GM12878 (cell line): ENCODE results near the gene TRDN. TPM values are rescaled to one million over a fixed set of nuclear protein-coding genes. Genes with fewer than 3 reads are reported as not detected.

Experiments used
- ATAC-seq: fragments of 200-7000 bp; cut with Tn5 transposase; 3 replicates; pipeline ENCODE4 v1.9.1; 2020; ENCODE audit warnings: mild to moderate bottlenecking, moderate library complexity
- BruUV-seq: library from RNA; stranded (reverse); fragments of 400-500 nt; replicated peaks from 2 replicates; lab custom pipeline; 2021; lab: Mats Ljungman, UMichigan
- CTCF ChIA-PET: fragments of 300-600 bp; sonication (Branson Sonifier 250); formaldehyde crosslinking; extraction: SDS; loops from one replicate; lab custom pipeline; 2021; ENCODE audit warnings: inconsistent platforms; lab: Yijun Ruan, JAX
- POLR2A ChIA-PET: fragments of 350-600 bp; formaldehyde crosslinking; extraction: SDS; loops from one replicate; lab custom pipeline; 2021; ENCODE audit warnings: inconsistent platforms; lab: Charles Lee
- RAD21 ChIA-PET: fragments of 300-600 bp; sonication (Branson Sonifier 250); formaldehyde crosslinking; loops from one replicate; lab custom pipeline; 2023; ENCODE audit warnings: antibody characterized with exemption; ENCODE audit not compliant: unreplicated experiment; lab: Charles Lee
- SMC1A ChIA-PET: fragments of 300-600 bp; sonication (Branson Sonifier 250); formaldehyde crosslinking; loops from one replicate; lab custom pipeline; 2023; ENCODE audit not compliant: unreplicated experiment, uncharacterized antibody; lab: Charles Lee
- DNase-seq: peaks from one replicate; pipeline ENCODE4 v3.0.0-alpha.2; 2011; ENCODE audit warnings: low read depth, low spot score
- FAIRE-seq: peaks from 3 replicates; lab custom pipeline; 2011; peaks lifted over from hg19 to GRCh38; lab: Jason Lieb, UNC
- H2AFZ ChIP-seq: 2 replicates; pipeline ENCODE4 v1.6.0; 2011; ENCODE audit warnings: low read depth, low read length, control low read depth; ENCODE audit not compliant: control insufficient read depth
- H3K27ac ChIP-seq: 2 replicates; pipeline ENCODE4 v1.5.1; 2011; ENCODE audit warnings: control low read depth; ENCODE audit not compliant: control insufficient read depth, insufficient read depth
- H3K27me3 ChIP-seq, 2 experiments: replicated peaks in 1 of 2; 2 replicates each; pipeline versions ENCODE4 v1.6.0 to v1.6.1; 2011; ENCODE audit warnings: low read length in 1 of 2; ENCODE audit not compliant: control insufficient read depth in 2 of 2, insufficient read depth in 2 of 2
- H3K36me3 ChIP-seq, 2 experiments: 2 replicates each; pipeline ENCODE4 v1.5.1; 2011; ENCODE audit warnings: low read length in 1 of 2; ENCODE audit not compliant: control insufficient read depth in 2 of 2, insufficient read depth in 2 of 2
- H3K4me1 ChIP-seq: 2 replicates; pipeline ENCODE4 v1.6.1; 2011; ENCODE audit warnings: mild to moderate bottlenecking, low read length, moderate library complexity, mixed read lengths; ENCODE audit not compliant: control insufficient read depth, insufficient read depth
- H3K4me2 ChIP-seq: 2 replicates; pipeline ENCODE4 v1.6.0; 2011; ENCODE audit warnings: control low read depth; ENCODE audit not compliant: control insufficient read depth, insufficient read depth
- H3K4me3 ChIP-seq: fragments of 200-600 bp; sonication (generic); 2 replicates; pipeline ENCODE4 v1.5.1; 2016
- H3K79me2 ChIP-seq: 2 replicates; pipeline ENCODE4 v1.6.0; 2011; ENCODE audit warnings: low read length; ENCODE audit not compliant: control insufficient read depth, insufficient read depth
- H3K9ac ChIP-seq: 2 replicates; pipeline ENCODE4 v1.8.0; 2011; ENCODE audit warnings: low read length, control low read depth, mixed read lengths; ENCODE audit not compliant: control insufficient read depth, insufficient read depth
- H3K9me3 ChIP-seq: replicated peaks from 3 replicates; pipeline ENCODE4 v1.5.1; 2011; ENCODE audit warnings: mild to moderate bottlenecking, low read length; ENCODE audit not compliant: control insufficient read depth, insufficient read depth
- H4K20me1 ChIP-seq: 2 replicates; pipeline ENCODE4 v1.6.0; 2011; ENCODE audit not compliant: control insufficient read depth, insufficient read depth
- ASH2L ChIP-seq: fragments of 300-600, 200-600 bp; sonication (generic); IDR thresholded peaks from 2 replicates; pipeline ENCODE4 v1.6.1; 2017; ENCODE audit warnings: low read depth, mild to moderate bottlenecking, borderline replicate concordance
- CHD1 ChIP-seq: IDR thresholded peaks from 2 replicates; pipeline ENCODE4 v1.6.1; 2012; ENCODE audit warnings: low read depth, low read length, improper control_type of control experiment
- CHD2 ChIP-seq: IDR thresholded peaks from 2 replicates; pipeline ENCODE4 v1.6.1; 2011; ENCODE audit warnings: low read depth, low read length, improper control_type of control experiment, borderline replicate concordance
- HDAC2 ChIP-seq: fragments of 200-600 bp; sonication (generic); IDR thresholded peaks from 2 replicates; pipeline ENCODE4 v1.6.1; 2017
- TAF1 ChIP-seq: IDR thresholded peaks from 2 replicates; pipeline ENCODE4 v1.6.1; 2011; ENCODE audit warnings: mild to moderate bottlenecking, low read depth, low read length, borderline replicate concordance
- WGBS: methylation state at CpG from one replicate; pipeline ENCODE4 v1.1.6; 2016; ENCODE audit warnings: low lambda C conversion rate; ENCODE audit not compliant: insufficient replicate concordance, insufficient coverage; ENCODE audit errors: missing lambda C conversion rate; 5-methylcytosine and 5-hydroxymethylcytosine counted together
- in situ Hi-C: fragments of 300-500 bp; cut with MboI; formaldehyde crosslinking; loops from 9 replicates; pipeline ENCODE4 v1.14.3; 2018; ENCODE audit warnings: mixed read lengths
- intact Hi-C: fragments of 100-400 bp; cut with micrococcal nuclease; formaldehyde crosslinking; loops from one replicate; pipeline ENCODE4 v1.14.2; 2022; ENCODE audit not compliant: unreplicated experiment
- polyA plus RNA-seq, 11 experiments: library from polyadenylated mRNA; depleted of rRNA in 4 of 11; unstranded in 6 of 11; stranded (reverse) in 5 of 11; fragments of >200 nt; fragmentation: Nextera tagmentation in 4 of 11; fragmentation: Illumina TruSeq in 1 of 11; extraction: Ambion mirVana in 4 of 11; extraction: Trizol in 1 of 11; gene quantifications; 1 replicate in 1 of 11; 2 replicates in 10 of 11; pipeline versions ENCODE4 v1.2.1 to v1.2.3, GENCODE V29; 2011 to 2016; ENCODE audit warnings: inconsistent platforms in 2 of 11, missing spikeins in 2 of 11, low read depth in 1 of 11
- total RNA-seq, 4 experiments: library from RNA; depleted of rRNA in 3 of 4; stranded (reverse); fragments of >200 nt in 3 of 4; fragmentation: Illumina TruSeq in 1 of 4; extraction: Trizol in 1 of 4; gene quantifications; 2 replicates each; pipeline versions ENCODE4 v1.2.1 to v1.2.3, GENCODE V29; 2013 to 2021

TRDN gene
- total and polyA plus RNA-seq, 10 of the 15 experiments (the other 5 are each of a cell fraction or from before 2014, with no cell fraction given), result not detected

GRCh38 chr6:123427008-123427407, 209.7 kb downstream of the TRDN start:
- WGBS, result 5% methylated on average over 1 of the region's 1 CpG
- Histone ChIP-seq H3K27ac (no peak overlapping the region), H3K27me3 (no peaks in the 10 kb centered on the region), H3K4me2 (no peak overlapping the region), H3K9ac (no peak overlapping the region), H3K9me3 (no peaks in the 10 kb centered on the region), H3K4me1 (no peaks in the 10 kb centered on the region), H3K79me2 (no peaks in the 10 kb centered on the region), H4K20me1 (no peaks in the 10 kb centered on the region), H3K4me3 (no peak overlapping the region), H2AFZ (no peak overlapping the region), H3K36me3 (no peaks in the 10 kb centered on the region)
- ChIA-PET POLR2A (interaction anchor here (0.7 kb wide), 1 partner anchor 25 kb away, joined by 3 read pairs; no protein-coding TSS in a partner anchor), CTCF (interaction anchor here (0.6 to 1.7 kb wide), 3 partner anchors 10 to 169 kb away, joined by 3 to 4 read pairs (median 4); no protein-coding TSS in a partner anchor), RAD21 (no interaction called here), SMC1A (interaction anchor here (2.0 kb wide), 1 partner anchor 289 kb away, joined by 6 read pairs; no protein-coding TSS in a partner anchor)
- in situ Hi-C loops, result no loop called here
- BruUV-seq, result no TSS peak
- intact Hi-C loops, result no loop called here
- TF ChIP-seq ASH2L, result no peak
- ATAC-seq, result no peak
- no peak for DNase-seq
- no peak for FAIRE-seq

GRCh38 chr6:123423130-123423529, 213.6 kb downstream of the TRDN start:
- CTCF ChIA-PET, result interaction anchor here (1.4 kb wide), 1 partner anchor 292 kb away, joined by 4 read pairs; no protein-coding TSS in a partner anchor
- in situ Hi-C loops (no loop called here), intact Hi-C loops (no loop called here)

More at GRCh38 chr6:123423130-123423529, 213.6 kb downstream of the TRDN start:
- Histone ChIP-seq H4K20me1 (no peaks in the 10 kb centered on the region), H3K4me3 (no peak overlapping the region), H3K79me2 (no peaks in the 10 kb centered on the region), H3K36me3 (no peaks in the 10 kb centered on the region)
- RAD21 ChIA-PET, result no interaction called here
- no peak for TF ChIP-seq TAF1
- TF ChIP-seq CHD2, result no peak
- TF ChIP-seq CHD1, result no peak
- no peak for TF ChIP-seq HDAC2
- TF ChIP-seq, all 136 proteins: peak for 0
- POLR2A ChIA-PET, result no interaction called here
- no TSS peak for BruUV-seq
- Histone ChIP-seq H2AFZ (no peak overlapping the region), H3K9me3 (no peaks in the 10 kb centered on the region), H3K27me3 (no peaks in the 10 kb centered on the region), H3K4me2 (no peak overlapping the region), H3K27ac (no peak overlapping the region), H3K9ac (no peak overlapping the region), H3K4me1 (no peaks in the 10 kb centered on the region)
- SMC1A ChIA-PET, result interaction anchor here (1.0 to 2.9 kb wide), 2 partner anchors 17 to 293 kb away, joined by 3 to 8 read pairs; no protein-coding TSS in a partner anchor
- no peak for FAIRE-seq
- WGBS, result 5% methylated on average over 1 of the region's 1 CpG
- no peak for DNase-seq
- ATAC-seq, result no peak
